Measurements from ENCODE around the gene SGTB. TPM values are rescaled to one million over a fixed set of nuclear protein-coding genes. Genes with fewer than 3 reads are reported as not detected.
"Not testable (repeated sequence)": the region's sequence is repeated elsewhere in the genome, so short reads cannot be mapped to it uniquely, and the experiment has no call there.

SGTB gene
- total and polyA plus RNA-seq, 2 donors: 3.3 to 6.7 TPM

GRCh38 chr5:65696892-65697291 is 25.0 kb downstream of the SGTB start:
- DNase-seq (ENCODE audit: low read depth in 6 of 9, low spot score in 9 of 9): no peak
- no peaks in the 10 kb centered on the region for H3K4me1 ChIP-seq (ENCODE audit: control insufficient read depth in 2 of 2, insufficient read depth in 2 of 2, low read length in 2 of 2)
- no peaks in the 10 kb centered on the region for H3K36me3 ChIP-seq (ENCODE audit: control insufficient read depth in 2 of 2, insufficient read depth in 2 of 2, low read length in 1 of 2)

GRCh38 chr5:65695896-65696295 is 26.0 kb downstream of the SGTB start:
- H3K36me3 ChIP-seq (ENCODE audit: control insufficient read depth in 2 of 2, insufficient read depth in 2 of 2, low read length in 1 of 2): no peaks in the 10 kb centered on the region
- DNase-seq (ENCODE audit: low read depth in 6 of 9, low spot score in 9 of 9): no peak
- 97% methylated on average over 4 of the region's 4 CpGs for WGBS
- H3K4me3 ChIP-seq (ENCODE audit: low read length in 2 of 2): no peak overlapping the region
- no peaks in the 10 kb centered on the region for H3K9me3 ChIP-seq (ENCODE audit: control insufficient read depth in 2 of 2, insufficient read depth in 1 of 2, low read length in 1 of 2)
- no peaks in the 10 kb centered on the region for H3K4me1 ChIP-seq (ENCODE audit: control insufficient read depth in 2 of 2, insufficient read depth in 2 of 2, low read length in 2 of 2)
- no peak overlapping the region for H3K27ac ChIP-seq (ENCODE audit: low read depth in 1 of 2, low read length in 1 of 2)
- H3K27me3 ChIP-seq (ENCODE audit: control insufficient read depth in 2 of 2, insufficient read depth in 1 of 2, low read length in 1 of 2): no peaks in the 10 kb centered on the region

More at GRCh38 chr5:65696892-65697291, 25.0 kb downstream of the SGTB start:
- Histone ChIP-seq H3K4me3 (ENCODE audit: low read length in 2 of 2) (no peak overlapping the region), H3K27me3 (ENCODE audit: control insufficient read depth in 2 of 2, insufficient read depth in 1 of 2, low read length in 1 of 2) (no peaks in the 10 kb centered on the region), H3K9me3 (ENCODE audit: control insufficient read depth in 2 of 2, insufficient read depth in 1 of 2, low read length in 1 of 2) (no peaks in the 10 kb centered on the region), H3K27ac (ENCODE audit: low read depth in 1 of 2, low read length in 1 of 2) (no peak overlapping the region)

DNA sequence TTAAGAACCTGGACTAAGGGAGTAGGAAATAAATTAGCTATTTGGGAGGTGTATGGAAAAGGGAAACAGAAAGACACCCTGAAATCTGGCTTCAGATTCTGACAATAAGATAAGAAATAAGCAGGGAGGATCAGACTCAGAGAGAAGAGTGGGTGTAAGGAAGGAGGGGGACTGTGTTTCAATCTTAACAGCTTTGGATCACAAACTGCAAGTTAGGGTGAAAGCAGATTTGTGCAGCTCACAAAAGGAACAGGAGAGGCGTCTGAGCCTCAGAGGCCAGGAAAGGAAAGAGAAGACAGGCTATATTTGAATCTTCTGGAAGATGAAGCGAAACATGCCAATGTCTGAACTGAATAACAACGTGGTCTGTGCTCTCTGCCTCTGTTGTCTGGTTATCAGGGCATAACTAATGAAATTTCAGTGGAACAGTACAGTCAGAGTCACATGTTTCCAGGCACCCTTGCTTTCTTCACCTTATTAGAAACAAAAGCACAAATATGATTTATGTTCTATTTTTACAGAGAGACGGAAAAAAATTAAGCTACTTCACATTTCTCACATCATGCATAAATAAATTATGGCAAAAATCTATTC is 26.6 kb downstream of the SGTB start:
- H3K27me3 ChIP-seq (ENCODE audit: control insufficient read depth in 2 of 2, insufficient read depth in 1 of 2, low read length in 1 of 2): no peaks in the 10 kb centered on the region
- no peak for DNase-seq (ENCODE audit: low read depth in 6 of 9, low spot score in 9 of 9)
- no peaks in the 10 kb centered on the region for H3K36me3 ChIP-seq (ENCODE audit: control insufficient read depth in 2 of 2, insufficient read depth in 2 of 2, low read length in 1 of 2)
- no peak overlapping the region for H3K27ac ChIP-seq (ENCODE audit: low read depth in 1 of 2, low read length in 1 of 2)
- H3K4me3 ChIP-seq (ENCODE audit: low read length in 2 of 2): no peak overlapping the region
- WGBS: 94% methylated on average over 4 of the region's 4 CpGs
- H3K9me3 ChIP-seq (ENCODE audit: control insufficient read depth in 2 of 2, insufficient read depth in 1 of 2, low read length in 1 of 2): no peaks in the 10 kb centered on the region
- no peaks in the 10 kb centered on the region for H3K4me1 ChIP-seq (ENCODE audit: control insufficient read depth in 2 of 2, insufficient read depth in 2 of 2, low read length in 2 of 2)

DNA sequence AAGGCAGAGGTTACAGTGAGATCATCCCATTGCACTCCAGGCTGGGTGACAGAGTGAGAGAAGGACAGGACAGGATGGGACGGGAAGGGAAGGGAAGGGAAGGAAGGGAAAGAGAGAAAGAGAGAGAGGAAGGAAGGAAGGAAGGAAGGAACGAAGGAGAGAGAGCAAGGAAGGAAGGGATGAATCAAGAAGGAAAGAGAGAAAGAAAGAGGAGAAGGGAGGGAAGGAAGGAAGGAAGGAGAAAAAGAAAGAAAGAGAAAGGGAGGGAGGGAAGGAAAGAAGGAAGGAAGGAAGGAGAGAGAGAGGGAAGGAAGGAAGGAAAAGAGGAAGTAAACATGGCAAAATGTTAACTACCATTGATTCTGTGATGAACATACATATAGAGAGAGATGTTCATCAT is 28.8 kb downstream of the SGTB start:
- Histone ChIP-seq H3K4me1 (ENCODE audit: control insufficient read depth in 2 of 2, insufficient read depth in 2 of 2, low read length in 2 of 2) (no peaks in the 10 kb centered on the region), H3K27ac (ENCODE audit: low read depth in 1 of 2, low read length in 1 of 2) (no peak overlapping the region), H3K9me3 (ENCODE audit: control insufficient read depth in 2 of 2, insufficient read depth in 1 of 2, low read length in 1 of 2) (no peaks in the 10 kb centered on the region), H3K27me3 (ENCODE audit: control insufficient read depth in 2 of 2, insufficient read depth in 1 of 2, low read length in 1 of 2) (no peaks in the 10 kb centered on the region), H3K36me3 (ENCODE audit: control insufficient read depth in 2 of 2, insufficient read depth in 2 of 2, low read length in 1 of 2) (no peaks in the 10 kb centered on the region), H3K4me3 (ENCODE audit: low read length in 2 of 2) (no peak overlapping the region)
- DNase-seq (ENCODE audit: low read depth in 6 of 9, low spot score in 9 of 9): no peak
- WGBS: 95% methylated on average over 2 of the region's 2 CpGs

DNA sequence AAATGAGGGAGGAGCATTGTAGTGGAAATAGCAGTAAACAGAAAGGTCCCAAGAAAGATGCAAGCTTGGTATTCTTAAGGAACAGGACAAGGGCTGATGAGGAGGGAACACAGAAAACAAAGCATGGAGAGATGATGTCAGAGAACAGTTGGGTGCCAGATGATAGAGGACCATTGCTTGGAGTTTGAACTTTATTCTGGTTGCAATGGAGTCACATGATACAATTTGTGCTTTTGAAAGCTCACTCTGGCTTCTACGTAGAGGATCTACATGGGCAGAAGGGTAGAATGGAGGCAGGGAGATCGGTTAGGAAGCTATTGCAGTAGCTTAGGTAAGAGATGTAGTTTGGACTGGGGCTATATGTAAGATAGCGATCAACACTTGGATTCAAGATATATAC is 39.8 kb downstream of the SGTB start:
- Histone ChIP-seq H3K4me1 (ENCODE audit: control insufficient read depth in 2 of 2, insufficient read depth in 2 of 2, low read length in 2 of 2) (no peaks in the 10 kb centered on the region), H3K27ac (ENCODE audit: low read depth in 1 of 2, low read length in 1 of 2) (no peak overlapping the region), H3K9me3 (ENCODE audit: control insufficient read depth in 2 of 2, insufficient read depth in 1 of 2, low read length in 1 of 2) (no peaks in the 10 kb centered on the region), H3K36me3 (ENCODE audit: control insufficient read depth in 2 of 2, insufficient read depth in 2 of 2, low read length in 1 of 2) (peaks cover 9 to 20% of the 10 kb centered on the region in 2 donors), H3K4me3 (ENCODE audit: low read length in 2 of 2) (no peak overlapping the region), H3K27me3 (ENCODE audit: control insufficient read depth in 2 of 2, insufficient read depth in 1 of 2, low read length in 1 of 2) (no peaks in the 10 kb centered on the region)
- DNase-seq (ENCODE audit: low read depth in 6 of 9, low spot score in 9 of 9): no peak
- over 99% methylated on average over 3 of the region's 3 CpGs for WGBS

GRCh38 chr5:65676056-65676455 is 45.9 kb downstream of the SGTB start:
- not testable (repeated sequence) for H3K27ac ChIP-seq (ENCODE audit: low read depth in 1 of 2, low read length in 1 of 2); H3K4me3 ChIP-seq (ENCODE audit: low read length in 2 of 2); H3K27me3 ChIP-seq (ENCODE audit: control insufficient read depth in 2 of 2, insufficient read depth in 1 of 2, low read length in 1 of 2); H3K4me1 ChIP-seq (ENCODE audit: control insufficient read depth in 2 of 2, insufficient read depth in 2 of 2, low read length in 2 of 2); DNase-seq (ENCODE audit: low read depth in 6 of 9, low spot score in 9 of 9); H3K9me3 ChIP-seq (ENCODE audit: control insufficient read depth in 2 of 2, insufficient read depth in 1 of 2, low read length in 1 of 2)
- H3K36me3 ChIP-seq (ENCODE audit: control insufficient read depth in 2 of 2, insufficient read depth in 2 of 2, low read length in 1 of 2): peaks cover 3 to 14% of the 10 kb centered on the region in 2 donors
- 96% methylated on average over 3 of the region's 3 CpGs for WGBS

DNA sequence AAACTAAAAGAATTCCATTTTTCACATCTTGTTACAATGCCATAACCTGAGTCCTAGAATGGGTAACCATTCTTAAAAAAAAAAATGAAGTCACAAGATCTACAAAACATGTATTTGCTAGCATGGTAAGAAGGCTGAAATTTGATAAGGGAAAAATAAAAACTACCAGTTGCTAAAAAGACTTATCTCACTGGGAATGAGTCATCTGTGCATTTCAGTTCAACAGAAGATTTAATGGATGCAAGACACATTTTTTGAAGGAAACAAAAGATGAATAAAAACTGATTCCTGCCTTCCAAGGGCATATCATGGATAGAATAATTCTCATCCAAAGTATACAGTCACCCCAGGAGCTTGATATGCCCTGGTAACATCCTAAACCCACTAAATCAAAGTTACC is 47.2 kb downstream of the SGTB start:
- Histone ChIP-seq H3K4me1 (ENCODE audit: control insufficient read depth in 2 of 2, insufficient read depth in 2 of 2, low read length in 2 of 2) (no peaks in the 10 kb centered on the region), H3K4me3 (ENCODE audit: low read length in 2 of 2) (no peak overlapping the region), H3K27me3 (ENCODE audit: control insufficient read depth in 2 of 2, insufficient read depth in 1 of 2, low read length in 1 of 2) (no peaks in the 10 kb centered on the region), H3K36me3 (ENCODE audit: control insufficient read depth in 2 of 2, insufficient read depth in 2 of 2, low read length in 1 of 2) (peaks cover 4 to 10% of the 10 kb centered on the region in 2 donors), H3K9me3 (ENCODE audit: control insufficient read depth in 2 of 2, insufficient read depth in 1 of 2, low read length in 1 of 2) (no peaks in the 10 kb centered on the region), H3K27ac (ENCODE audit: low read depth in 1 of 2, low read length in 1 of 2) (no peak overlapping the region)
- DNase-seq (ENCODE audit: low read depth in 6 of 9, low spot score in 9 of 9): no peak

- Histone ChIP-seq H3K27me3 (ENCODE audit: control insufficient read depth in 2 of 2, insufficient read depth in 1 of 2, low read length in 1 of 2) (no peaks in the 10 kb centered on the region), H3K4me3 (ENCODE audit: low read length in 2 of 2) (no peak overlapping the region), H3K9me3 (ENCODE audit: control insufficient read depth in 2 of 2, insufficient read depth in 1 of 2, low read length in 1 of 2) (no peaks in the 10 kb centered on the region), H3K36me3 (ENCODE audit: control insufficient read depth in 2 of 2, insufficient read depth in 2 of 2, low read length in 1 of 2) (peaks cover 3 to 10% of the 10 kb centered on the region in 2 donors), H3K27ac (ENCODE audit: low read depth in 1 of 2, low read length in 1 of 2) (no peak overlapping the region), H3K4me1 (ENCODE audit: control insufficient read depth in 2 of 2, insufficient read depth in 2 of 2, low read length in 2 of 2) (no peaks in the 10 kb centered on the region)
- WGBS: 100% methylated on average over 1 of the region's 1 CpG
- no peak for DNase-seq (ENCODE audit: low read depth in 6 of 9, low spot score in 9 of 9)
Measured at GRCh38 chr5:65672796-65673195, 49.1 kb downstream of the SGTB start.

- Histone ChIP-seq H3K36me3 (ENCODE audit: control insufficient read depth in 2 of 2, insufficient read depth in 2 of 2, low read length in 1 of 2) (peaks cover 4 to 13% of the 10 kb centered on the region in 2 donors), H3K4me1 (ENCODE audit: control insufficient read depth in 2 of 2, insufficient read depth in 2 of 2, low read length in 2 of 2) (no peaks in the 10 kb centered on the region), H3K27me3 (ENCODE audit: control insufficient read depth in 2 of 2, insufficient read depth in 1 of 2, low read length in 1 of 2) (no peaks in the 10 kb centered on the region), H3K27ac (ENCODE audit: low read depth in 1 of 2, low read length in 1 of 2) (no peak overlapping the region), H3K9me3 (ENCODE audit: control insufficient read depth in 2 of 2, insufficient read depth in 1 of 2, low read length in 1 of 2) (no peaks in the 10 kb centered on the region), H3K4me3 (ENCODE audit: low read length in 2 of 2) (no peak overlapping the region)
- 86% methylated on average over 7 of the region's 7 CpGs for WGBS
- DNase-seq (ENCODE audit: low read depth in 6 of 9, low spot score in 9 of 9): no peak
Measured at GRCh38 chr5:65668696-65669095, 53.2 kb downstream of the SGTB start.
